ENCODE results near the gene NUDT22. TPM values are rescaled to one million over a fixed set of nuclear protein-coding genes. Genes with fewer than 3 reads are reported as not detected.

Gene NUDT22
- total RNA-seq, 1 experiment from 2014 or later = 31.9 TPM

DNA sequence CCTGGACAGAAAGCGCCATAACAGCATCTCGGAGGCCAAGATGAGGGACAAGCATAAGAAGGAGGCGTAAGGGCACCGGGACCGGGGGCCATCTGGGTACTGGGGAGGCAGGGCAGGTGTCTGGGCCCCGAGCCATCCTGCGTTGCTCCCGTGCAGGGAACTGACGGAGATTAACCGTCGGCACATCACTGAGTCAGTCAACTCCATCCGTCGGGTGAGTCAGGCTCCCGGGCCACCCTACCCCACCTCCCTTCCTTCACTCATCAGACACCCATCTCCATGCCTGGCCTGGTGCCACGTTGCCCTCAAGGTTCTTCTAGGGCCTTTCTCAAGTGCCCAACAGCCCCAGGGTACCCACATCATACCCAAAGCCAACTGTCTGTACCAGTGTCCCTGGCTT, 40.3 kb downstream of the NUDT22 start:
- DNase-seq = no peak
- intact Hi-C loops (cut with micrococcal nuclease; ENCODE audit: unreplicated experiment) = no loop called here
- no peak overlapping the region for H3K27ac Mint-ChIP-seq (ENCODE audit: unreplicated experiment)
- Histone ChIP-seq H3K4me3 (ENCODE audit: low read depth, low read length) (no peak overlapping the region), H3K27me3 (replicated peaks; ENCODE audit: control insufficient read depth, insufficient read depth, low read length) (no peaks in the 10 kb centered on the region), H3K9me3 (no peaks in the 10 kb centered on the region), H3K4me1 (peaks cover 15% of the 10 kb centered on the region), H3K36me3 (ENCODE audit: control insufficient read depth, insufficient read depth, low read length) (peaks cover 4% of the 10 kb centered on the region)
- no peaks in the 10 kb centered on the region for H3K27me3 Mint-ChIP-seq (ENCODE audit: insufficient read depth, unreplicated experiment)
- ChIA-PET CTCF (interaction anchor here (1.6 kb wide), 1 partner anchor 16 kb away, joined by 4 read pairs; the partner anchor contains the start of gene PLCB3), POLR2A (no interaction called here)
- peaks cover 17% of the 10 kb centered on the region for H3K4me1 Mint-ChIP-seq (ENCODE audit: low read depth, unreplicated experiment)
- H3K36me3 Mint-ChIP-seq (ENCODE audit: insufficient read depth, unreplicated experiment) = peaks cover 86% of the 10 kb centered on the region
- no TSS peak for BruUV-seq (replicated peaks)
- no peaks in the 10 kb centered on the region for H3K9me3 Mint-ChIP-seq (ENCODE audit: unreplicated experiment)
- TF ChIP-seq, protein P1, sequence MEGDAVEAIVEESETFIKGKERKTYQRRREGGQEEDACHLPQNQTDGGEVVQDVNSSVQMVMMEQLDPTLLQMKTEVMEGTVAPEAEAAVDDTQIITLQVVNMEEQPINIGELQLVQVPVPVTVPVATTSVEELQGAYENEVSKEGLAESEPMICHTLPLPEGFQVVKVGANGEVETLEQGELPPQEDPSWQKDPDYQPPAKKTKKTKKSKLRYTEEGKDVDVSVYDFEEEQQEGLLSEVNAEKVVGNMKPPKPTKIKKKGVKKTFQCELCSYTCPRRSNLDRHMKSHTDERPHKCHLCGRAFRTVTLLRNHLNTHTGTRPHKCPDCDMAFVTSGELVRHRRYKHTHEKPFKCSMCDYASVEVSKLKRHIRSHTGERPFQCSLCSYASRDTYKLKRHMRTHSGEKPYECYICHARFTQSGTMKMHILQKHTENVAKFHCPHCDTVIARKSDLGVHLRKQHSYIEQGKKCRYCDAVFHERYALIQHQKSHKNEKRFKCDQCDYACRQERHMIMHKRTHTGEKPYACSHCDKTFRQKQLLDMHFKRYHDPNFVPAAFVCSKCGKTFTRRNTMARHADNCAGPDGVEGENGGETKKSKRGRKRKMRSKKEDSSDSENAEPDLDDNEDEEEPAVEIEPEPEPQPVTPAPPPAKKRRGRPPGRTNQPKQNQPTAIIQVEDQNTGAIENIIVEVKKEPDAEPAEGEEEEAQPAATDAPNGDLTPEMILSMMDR (IDR thresholded peaks at IDR 0.05; ENCODE audit: insufficient read depth in 1 of 2, low read depth in 1 of 2, low read length in 1 of 2, severe bottlenecking in 1 of 2, unreplicated experiment in 1 of 2) = no peak
- H3K4me3 Mint-ChIP-seq (ENCODE audit: unreplicated experiment) = no peak overlapping the region

DNA sequence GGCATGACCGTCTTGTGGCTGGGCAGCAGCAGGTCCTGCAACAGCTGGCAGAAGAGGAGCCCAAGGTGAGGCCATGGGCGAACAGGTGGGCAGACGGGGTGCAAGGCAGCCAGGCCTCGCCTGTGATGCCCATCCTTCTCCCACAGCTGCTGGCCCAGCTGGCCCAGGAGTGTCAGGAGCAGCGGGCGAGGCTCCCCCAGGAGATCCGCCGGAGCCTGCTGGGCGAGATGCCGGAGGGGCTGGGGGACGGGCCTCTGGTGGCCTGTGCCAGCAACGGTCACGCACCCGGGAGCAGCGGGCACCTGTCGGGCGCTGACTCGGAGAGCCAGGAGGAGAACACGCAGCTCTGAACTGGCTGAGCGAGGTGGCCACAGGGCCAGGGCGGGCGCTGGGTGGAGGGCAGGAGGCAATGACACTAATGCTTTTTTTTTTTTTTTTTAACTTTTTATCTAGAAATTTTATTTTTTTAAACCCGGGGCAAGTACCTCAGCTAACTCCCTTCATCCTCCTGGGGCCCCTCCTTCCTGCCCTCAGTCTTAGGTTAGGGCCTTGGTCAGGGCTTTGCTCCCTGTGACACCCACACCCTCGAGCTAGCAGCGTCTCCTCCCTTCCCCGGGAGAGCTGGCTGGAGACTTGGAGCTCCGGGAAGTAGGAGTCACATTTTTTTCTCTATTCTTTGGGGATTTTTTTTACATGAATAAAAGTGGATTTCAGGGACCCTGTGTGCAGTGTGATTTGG, 41.3 kb downstream of the NUDT22 start:
- H3K4me1 ChIP-seq = peaks cover 21% of the 10 kb centered on the region

More for the DNA sequence above, 41.3 kb downstream of the NUDT22 start:
- ChIA-PET POLR2A (interaction anchor here (3.5 kb wide), 1 partner anchor 21 kb away, joined by 22 read pairs; the partner anchor contains the start of gene PPP1R14B), CTCF (interaction anchor here (0.7 to 1.6 kb wide), 2 partner anchors 17 to 77 kb away, joined by 4 to 7 read pairs; partner anchors contain the start of gene PLCB3)
- H3K4me3 ChIP-seq (ENCODE audit: low read depth, low read length) = no peak overlapping the region
- no TSS peak for BruUV-seq (replicated peaks)
- no peaks in the 10 kb centered on the region for H3K9me3 ChIP-seq
- Mint-ChIP-seq H3K4me1 (ENCODE audit: low read depth, unreplicated experiment) (peaks cover 17% of the 10 kb centered on the region), H3K9me3 (ENCODE audit: unreplicated experiment) (no peaks in the 10 kb centered on the region), H3K27me3 (ENCODE audit: insufficient read depth, unreplicated experiment) (no peaks in the 10 kb centered on the region), H3K4me3 (ENCODE audit: unreplicated experiment) (peak overlapping the region; percentile 89), H3K27ac (ENCODE audit: unreplicated experiment) (peak overlapping the region; percentile 95), H3K36me3 (ENCODE audit: insufficient read depth, unreplicated experiment) (peaks cover 88% of the 10 kb centered on the region)
- no peak for DNase-seq
- intact Hi-C loops (cut with micrococcal nuclease; ENCODE audit: unreplicated experiment) = no loop called here
- TF ChIP-seq, protein P1 (IDR thresholded peaks at IDR 0.05; ENCODE audit: insufficient read depth in 1 of 2, low read depth in 1 of 2, low read length in 1 of 2, severe bottlenecking in 1 of 2, unreplicated experiment in 1 of 2) = no peak
- no peaks in the 10 kb centered on the region for H3K27me3 ChIP-seq (replicated peaks; ENCODE audit: control insufficient read depth, insufficient read depth, low read length)
- peaks cover 4% of the 10 kb centered on the region for H3K36me3 ChIP-seq (ENCODE audit: control insufficient read depth, insufficient read depth, low read length)

All from Caco-2 (cell line).